Measurements from ENCODE around the gene ARL5B. TPM values are rescaled to one million over a fixed set of nuclear protein-coding genes. Genes with fewer than 3 reads are reported as not detected.

Gene ARL5B
- total and polyA plus RNA-seq, 5 experiments from 2014 or later, result 0.72 to 12.9 (median 1.9) TPM

DNA sequence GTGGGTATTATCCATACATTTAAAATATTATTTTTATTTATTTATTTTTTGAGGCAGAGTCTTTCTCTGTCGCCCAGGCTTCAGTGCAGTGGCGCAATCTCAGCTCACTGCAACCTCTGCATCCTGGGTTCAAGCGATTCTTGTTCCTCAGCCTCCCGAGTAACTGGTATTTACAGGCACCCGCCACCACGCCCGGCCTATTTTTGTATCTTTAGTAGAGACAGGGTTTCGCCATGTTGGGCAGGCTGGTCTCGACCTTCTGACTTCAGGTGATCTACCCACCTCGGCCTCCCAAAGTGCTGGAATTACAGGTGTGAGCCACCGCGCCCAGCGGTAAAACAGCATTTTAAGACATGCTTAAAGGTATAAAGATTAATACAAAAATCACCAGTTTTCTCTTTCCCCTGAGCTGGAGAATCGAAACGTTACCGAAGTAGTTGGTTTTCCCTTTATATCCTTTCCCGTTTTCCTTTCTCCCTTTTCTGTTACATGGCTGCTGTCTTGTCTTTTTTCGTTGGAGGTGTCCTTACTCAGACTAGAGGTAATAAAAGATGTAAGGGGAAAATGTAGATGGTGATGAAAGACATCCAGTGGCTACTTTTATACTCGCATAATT, 1.7 kb downstream of the ARL5B start:
- DNase-seq, result no peak
- H3K9me3 Mint-ChIP-seq, result no peaks in the 10 kb centered on the region

DNA sequence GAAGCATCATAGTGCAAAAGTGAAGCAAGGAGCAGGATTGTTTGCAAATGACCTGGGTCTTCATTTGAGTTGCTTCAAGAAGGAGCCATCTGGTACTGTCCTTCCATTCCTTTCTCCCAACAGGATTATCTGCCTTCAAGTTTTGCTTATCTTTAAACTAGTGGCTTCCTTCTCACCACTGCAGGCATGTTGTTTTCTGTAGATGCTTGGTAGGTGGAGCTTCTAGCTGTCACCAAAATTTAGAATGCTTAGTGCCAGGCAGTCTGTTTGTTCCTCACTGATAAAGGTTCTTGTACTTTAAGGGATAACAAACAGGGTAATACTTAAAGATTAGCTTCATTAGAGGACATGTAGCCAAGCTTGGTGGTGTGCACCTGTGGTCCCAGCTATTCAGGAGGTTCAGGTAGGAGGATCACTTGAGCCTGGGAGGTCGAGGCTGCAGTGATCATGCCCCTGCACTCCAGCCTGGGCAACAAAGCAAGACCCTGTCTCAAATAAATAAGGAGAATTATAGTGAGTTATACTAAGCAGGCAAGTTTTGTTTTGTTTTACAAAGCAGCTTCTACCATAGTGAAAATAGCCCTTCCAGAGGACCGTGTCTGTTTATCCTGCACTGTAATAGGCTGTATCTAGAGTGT, 5.7 kb downstream of the ARL5B start:
- DNase-seq (no peak), ATAC-seq (no peak)
- H3K27me3 Mint-ChIP-seq, result no peaks in the 10 kb centered on the region
- H3K4me1 Mint-ChIP-seq, result peaks cover 31 to 65% (median 56%) of the 10 kb centered on the region in 4 donors
- POLR2A ChIA-PET, result no interaction called here
- H3K27ac Mint-ChIP-seq, result no peak overlapping the region
- peak overlapping the region in 1 of 10 donors; percentile 7 for H3K4me3 Mint-ChIP-seq
- H3K36me3 Mint-ChIP-seq, result peaks cover 0 to 43% (median 8%) of the 10 kb centered on the region in 3 donors
- H3K9me3 Mint-ChIP-seq, result no peaks in the 10 kb centered on the region

More for the DNA sequence above, 1.7 kb downstream of the ARL5B start:
- Mint-ChIP-seq H3K4me3 (peak overlapping the region; percentile 40 to 100 (median 76)), H3K27me3 (no peaks in the 10 kb centered on the region), H3K36me3 (peaks cover 0 to 16% (median 1%) of the 10 kb centered on the region in 3 donors), H3K4me1 (peaks cover 28 to 77% (median 60%) of the 10 kb centered on the region in 4 donors), H3K27ac (peak overlapping the region in 7 of 10 donors; percentile 8 to 97 (median 48))
- no peak for ATAC-seq
- POLR2A ChIA-PET, result no interaction called here

DNA sequence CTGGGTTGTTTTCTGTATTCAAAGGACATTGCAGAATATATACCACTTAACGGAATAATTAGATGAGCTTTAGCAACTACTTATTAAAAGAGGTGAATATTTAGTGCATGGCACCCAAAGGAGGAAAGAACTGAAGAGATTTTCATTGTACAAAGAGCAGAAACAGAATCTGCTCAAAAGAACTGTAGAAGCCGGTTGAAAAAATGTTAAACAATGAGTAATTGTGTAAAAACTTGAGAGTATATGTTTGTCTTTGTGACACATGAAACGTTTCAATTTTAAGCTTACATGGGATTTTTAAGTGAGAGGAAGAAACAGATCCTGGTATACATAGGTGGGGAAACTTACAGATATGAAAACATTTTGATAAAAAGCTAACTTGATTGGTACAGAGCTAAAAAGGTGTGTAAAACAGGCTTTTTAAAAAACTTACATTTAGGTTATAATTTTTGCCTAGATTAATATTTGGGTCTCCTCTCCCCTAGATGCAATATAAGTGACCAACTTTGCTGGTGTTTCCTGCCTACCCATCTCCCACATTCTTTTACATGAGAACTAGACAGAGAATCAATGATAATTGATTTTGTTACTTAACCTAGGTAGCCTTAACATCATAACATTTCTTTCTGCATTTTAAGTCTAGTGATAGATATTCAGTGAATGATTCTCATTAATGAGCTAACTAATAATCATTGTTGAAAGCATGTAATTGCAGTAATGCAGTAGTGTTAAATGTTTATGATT, 6.8 kb downstream of the ARL5B start:
- no peaks in the 10 kb centered on the region for H3K9me3 Mint-ChIP-seq

DNA sequence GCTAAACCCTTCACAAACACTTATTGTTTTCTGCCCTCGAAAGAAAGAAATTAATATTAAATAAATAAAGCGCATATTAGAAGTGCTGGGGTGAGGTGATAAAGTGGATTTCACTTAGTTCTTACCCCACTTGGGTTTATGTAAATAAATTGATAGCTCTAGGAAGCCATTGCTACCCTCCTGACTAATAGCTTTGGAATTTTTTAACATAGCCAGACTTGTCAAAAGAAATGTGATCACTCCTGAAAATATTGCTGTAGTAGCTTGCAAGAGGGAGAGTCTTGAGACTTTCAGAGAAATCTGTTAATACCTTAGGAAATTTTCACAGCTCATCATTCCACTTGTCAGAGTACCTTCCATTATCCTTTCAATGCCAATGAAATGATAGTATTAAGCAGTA, 7.6 kb downstream of the ARL5B start:
- Mint-ChIP-seq H3K27ac (peak overlapping the region in 1 of 10 donors; percentile 18), H3K4me1 (peaks cover 23 to 52% (median 40%) of the 10 kb centered on the region in 4 donors), H3K9me3 (no peaks in the 10 kb centered on the region), H3K4me3 (no peak overlapping the region), H3K27me3 (no peaks in the 10 kb centered on the region), H3K36me3 (peaks cover 0 to 59% (median 14%) of the 10 kb centered on the region in 3 donors)
- POLR2A ChIA-PET, result interaction anchor here (0.5 kb wide), 1 partner anchor 1207 kb away, joined by 3 read pairs; no protein-coding TSS in a partner anchor
- DNase-seq (no peak), ATAC-seq (no peak)

More for the DNA sequence above, 6.8 kb downstream of the ARL5B start:
- DNase-seq, result no peak
- Mint-ChIP-seq H3K27me3 (no peaks in the 10 kb centered on the region), H3K4me3 (peak overlapping the region in 2 of 10 donors; percentile 5 to 34), H3K36me3 (peaks cover 0 to 51% (median 12%) of the 10 kb centered on the region in 3 donors), H3K27ac (peak overlapping the region in 2 of 10 donors; percentile 32 to 49), H3K4me1 (peaks cover 30 to 60% (median 48%) of the 10 kb centered on the region in 4 donors)
- POLR2A ChIA-PET, result no interaction called here
- ATAC-seq, result no peak

DNA sequence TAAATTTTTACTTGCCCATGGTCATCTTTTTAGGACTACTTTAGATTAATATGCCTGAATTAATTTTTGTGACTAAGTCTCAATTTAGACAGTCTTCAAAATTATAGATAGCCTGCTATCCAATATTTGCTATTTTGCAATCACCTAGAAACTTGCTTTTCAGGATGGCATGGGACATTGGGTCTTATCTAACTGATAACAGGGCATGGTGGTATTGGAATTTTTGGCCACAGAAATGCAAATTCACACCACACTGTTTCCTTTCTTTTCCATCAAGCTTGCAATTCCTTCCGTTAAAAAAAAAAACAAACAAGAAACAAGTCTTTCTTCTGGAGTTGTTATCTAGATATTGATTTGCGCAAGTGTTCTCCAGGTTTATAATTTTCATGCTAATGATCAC, 8.8 kb downstream of the ARL5B start:
- no peaks in the 10 kb centered on the region for H3K27me3 Mint-ChIP-seq
- no peak overlapping the region for H3K27ac Mint-ChIP-seq
- H3K4me1 Mint-ChIP-seq, result peaks cover 22 to 40% (median 31%) of the 10 kb centered on the region in 4 donors
- H3K9me3 Mint-ChIP-seq, result no peaks in the 10 kb centered on the region
- H3K36me3 Mint-ChIP-seq, result peaks cover 0 to 69% (median 16%) of the 10 kb centered on the region in 3 donors
- DNase-seq (no peak), ATAC-seq (no peak)
- H3K4me3 Mint-ChIP-seq, result no peak overlapping the region
- POLR2A ChIA-PET, result no interaction called here

DNA sequence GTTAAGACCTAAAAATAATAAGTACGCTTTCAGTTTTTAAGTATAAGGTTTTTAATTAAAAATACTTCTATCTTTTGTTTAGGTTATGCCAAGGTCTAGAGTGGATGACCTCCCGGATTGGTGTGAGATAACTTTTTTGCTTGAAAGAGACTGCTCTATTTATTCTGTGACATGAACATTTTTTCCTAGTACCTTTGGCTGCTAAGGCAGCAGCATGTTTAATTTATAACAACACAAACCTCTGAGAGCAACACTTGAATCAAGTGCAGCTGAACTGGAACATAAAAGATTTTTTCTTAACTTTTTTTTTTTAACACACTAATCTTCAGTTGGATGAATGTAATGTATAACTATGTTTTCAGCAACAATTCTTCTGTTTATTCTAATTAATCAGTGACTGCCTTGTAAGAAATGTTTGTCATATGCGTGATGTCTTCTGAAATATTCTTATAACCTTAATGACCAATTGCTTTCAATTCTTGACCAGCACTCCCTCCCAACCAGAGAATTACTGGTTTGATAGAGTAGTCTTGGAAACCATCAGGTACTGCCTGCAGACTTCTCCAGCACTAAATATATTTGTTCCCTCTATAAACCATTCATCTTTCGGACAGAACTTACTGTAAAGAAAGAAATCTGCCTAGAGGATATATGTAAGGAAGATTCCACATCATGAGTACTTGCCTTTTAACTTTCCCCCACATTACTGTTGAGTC, 16.0 kb downstream of the ARL5B start:
- Mint-ChIP-seq H3K27ac (peak overlapping the region in 1 of 10 donors; percentile 17), H3K9me3 (no peaks in the 10 kb centered on the region), H3K36me3 (peaks cover 0 to 63% (median 20%) of the 10 kb centered on the region in 3 donors), H3K4me3 (no peak overlapping the region), H3K4me1 (peaks cover 0 to 4% (median under 1%) of the 10 kb centered on the region in 4 donors), H3K27me3 (no peaks in the 10 kb centered on the region)
- POLR2A ChIA-PET, result no interaction called here
- no peak for DNase-seq
- ATAC-seq, result no peak

DNA sequence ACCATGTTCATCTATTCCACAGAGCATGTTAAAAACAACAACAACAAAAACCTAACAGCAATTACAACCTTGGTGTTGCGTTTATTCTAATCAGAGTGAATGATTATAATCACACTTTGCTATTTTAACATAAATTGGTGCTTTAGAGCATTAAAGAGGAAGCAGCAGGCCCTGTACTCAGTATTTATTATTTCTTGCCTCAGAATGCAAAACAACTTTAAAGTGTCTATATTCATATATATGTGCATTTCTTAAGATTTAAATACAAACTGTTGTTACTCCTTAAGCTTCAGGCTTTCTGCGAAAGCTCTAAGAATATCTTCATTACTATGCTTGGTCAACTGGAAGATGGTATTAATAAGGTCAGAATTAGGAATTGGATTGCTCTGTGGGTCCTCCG, 21.5 kb downstream of the ARL5B start:
- no peaks in the 10 kb centered on the region for H3K27me3 Mint-ChIP-seq
- POLR2A ChIA-PET, result no interaction called here
- no peak overlapping the region for H3K4me3 Mint-ChIP-seq
- H3K27ac Mint-ChIP-seq, result peak overlapping the region in 3 of 10 donors; percentile 5 to 51 (median 6)
- peaks cover 0 to 13% (median 4%) of the 10 kb centered on the region in 3 donors for H3K36me3 Mint-ChIP-seq
- no peak for DNase-seq
- peaks cover 2 to 35% (median 12%) of the 10 kb centered on the region in 4 donors for H3K4me1 Mint-ChIP-seq
- H3K9me3 Mint-ChIP-seq, result no peaks in the 10 kb centered on the region
- no peak for ATAC-seq

DNA sequence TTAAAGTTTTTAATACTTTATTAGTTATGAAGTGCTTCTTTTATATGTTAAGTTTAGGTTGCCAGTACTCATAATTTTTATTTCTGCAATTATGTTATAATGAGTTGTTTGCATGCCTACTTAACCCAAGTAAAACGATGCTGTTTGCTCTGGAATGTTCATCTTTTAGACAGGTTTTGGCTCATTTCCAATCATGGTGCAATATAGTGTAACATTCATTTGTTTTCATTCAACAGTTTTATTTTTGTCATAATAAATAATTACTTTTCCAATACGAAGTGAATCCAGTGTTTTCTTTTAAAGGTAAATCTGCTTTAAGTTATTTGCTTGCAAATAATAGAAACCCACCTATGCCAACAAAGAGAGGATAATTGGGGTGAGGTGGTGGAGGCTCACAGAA, 22.1 kb downstream of the ARL5B start:
- no peak for ATAC-seq
- POLR2A ChIA-PET, result no interaction called here
- Mint-ChIP-seq H3K4me1 (peaks cover 2 to 35% (median 12%) of the 10 kb centered on the region in 4 donors), H3K36me3 (peaks cover 0 to 10% (median 3%) of the 10 kb centered on the region in 3 donors), H3K4me3 (no peak overlapping the region), H3K9me3 (no peaks in the 10 kb centered on the region), H3K27me3 (no peaks in the 10 kb centered on the region), H3K27ac (peak overlapping the region in 4 of 10 donors; percentile 8 to 72 (median 60))
- DNase-seq, result no peak

DNA sequence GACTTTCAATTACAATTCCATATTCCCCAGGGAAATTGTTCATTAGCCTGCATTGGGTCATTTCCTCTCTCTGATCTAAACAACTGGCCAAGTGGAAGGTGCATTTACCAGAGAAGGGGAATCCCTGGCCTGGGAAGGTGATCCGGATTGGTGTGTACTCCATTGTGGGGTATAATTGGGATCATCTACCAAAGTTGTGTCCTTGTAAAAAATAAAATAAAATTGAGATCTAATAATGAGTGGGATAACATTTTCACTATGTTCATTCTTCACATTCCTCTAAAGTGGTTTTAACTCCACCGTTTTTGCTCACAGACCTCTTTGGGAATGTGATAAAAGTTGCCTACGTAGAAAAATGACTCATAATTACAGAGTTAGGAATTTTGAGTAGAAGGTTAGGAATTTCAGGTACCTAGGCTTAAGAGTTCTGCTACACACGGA, 22.8 kb downstream of the ARL5B start:
- peaks cover 2 to 35% (median 12%) of the 10 kb centered on the region in 4 donors for H3K4me1 Mint-ChIP-seq
- POLR2A ChIA-PET, result no interaction called here
- H3K27me3 Mint-ChIP-seq, result no peaks in the 10 kb centered on the region
- ATAC-seq (no peak), DNase-seq (no peak)
- H3K4me3 Mint-ChIP-seq, result no peak overlapping the region
- H3K36me3 Mint-ChIP-seq, result peaks cover 0 to 6% (median 3%) of the 10 kb centered on the region in 3 donors
- peak overlapping the region in 3 of 10 donors; percentile 27 to 70 (median 46) for H3K27ac Mint-ChIP-seq
- H3K9me3 Mint-ChIP-seq, result no peaks in the 10 kb centered on the region

DNA sequence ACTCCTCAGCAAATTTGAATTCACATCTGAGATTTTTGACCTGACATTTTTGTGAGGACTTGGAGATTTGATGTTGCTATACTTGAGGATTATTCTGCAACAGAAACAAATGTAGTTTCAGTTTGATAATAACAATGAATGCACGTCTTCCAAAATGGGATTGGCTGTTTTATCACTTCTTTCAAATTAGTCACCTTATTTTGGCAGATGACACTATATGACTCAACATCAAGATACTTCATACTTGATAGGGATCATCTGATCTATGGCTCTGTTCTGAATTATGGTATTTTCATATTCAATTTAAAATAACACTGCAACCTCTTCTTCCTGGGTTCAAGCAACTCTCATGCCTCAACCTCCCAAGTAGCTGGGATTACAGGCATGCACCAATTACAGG, 24.2 kb downstream of the ARL5B start:
- Mint-ChIP-seq H3K27me3 (peaks cover 0 to 5% (median 0%) of the 10 kb centered on the region in 5 donors), H3K4me3 (no peak overlapping the region), H3K4me1 (peaks cover 2 to 35% (median 12%) of the 10 kb centered on the region in 4 donors), H3K9me3 (no peaks in the 10 kb centered on the region), H3K27ac (peak overlapping the region in 2 of 10 donors; percentile 68 to 72), H3K36me3 (peaks cover 0 to 3% (median 3%) of the 10 kb centered on the region in 3 donors)
- DNase-seq (no peak), ATAC-seq (no peak)
- POLR2A ChIA-PET, result no interaction called here

DNA sequence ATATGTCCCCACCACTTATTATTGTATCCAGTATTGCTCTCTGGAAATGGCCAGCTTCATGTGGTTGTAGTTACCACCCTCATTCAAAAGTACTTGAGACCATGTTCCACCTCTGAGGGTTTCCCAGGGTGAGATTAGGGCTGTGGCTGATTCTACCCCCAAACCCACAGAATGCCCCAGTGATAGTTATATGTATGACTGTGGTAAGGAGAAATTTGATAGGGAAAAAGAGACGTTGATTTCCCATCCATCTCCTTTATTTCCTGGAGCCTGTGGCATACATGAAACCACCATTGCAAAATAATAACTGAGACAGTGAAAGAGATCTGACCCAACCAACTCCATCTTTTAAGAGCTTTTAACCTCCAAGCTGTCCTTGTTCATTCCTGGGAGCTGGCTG, 25.2 kb downstream of the ARL5B start:
- peaks cover 2 to 35% (median 12%) of the 10 kb centered on the region in 4 donors for H3K4me1 Mint-ChIP-seq
- ATAC-seq (no peak), DNase-seq (no peak)
- no peaks in the 10 kb centered on the region for H3K9me3 Mint-ChIP-seq
- peaks cover 0 to 3% (median 3%) of the 10 kb centered on the region in 3 donors for H3K36me3 Mint-ChIP-seq
- no peak overlapping the region for H3K4me3 Mint-ChIP-seq
- no peak overlapping the region for H3K27ac Mint-ChIP-seq
- POLR2A ChIA-PET, result no interaction called here
- peaks cover 0 to 9% (median 2%) of the 10 kb centered on the region in 5 donors for H3K27me3 Mint-ChIP-seq

DNA sequence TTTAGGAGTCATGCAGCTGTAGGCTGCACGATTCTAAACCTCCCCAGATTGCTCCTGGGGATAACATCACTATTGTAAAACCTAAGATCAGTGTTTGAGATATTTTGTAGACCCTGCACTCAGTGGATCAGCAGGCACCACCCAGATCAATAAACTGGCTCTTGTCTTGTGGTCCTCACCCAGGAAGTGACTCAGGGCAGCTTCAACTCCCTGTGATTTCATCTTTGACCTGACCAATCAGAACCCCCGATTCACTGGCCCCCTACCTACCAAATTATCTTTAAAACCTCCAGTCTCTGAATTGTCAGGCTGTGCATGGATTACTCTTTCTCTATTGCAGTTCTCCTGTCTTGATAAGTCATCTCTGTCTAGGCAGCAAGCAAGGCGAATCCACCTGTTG, 25.7 kb downstream of the ARL5B start:
- no peak for DNase-seq
- POLR2A ChIA-PET, result no interaction called here
- peaks cover 0 to 3% (median 3%) of the 10 kb centered on the region in 3 donors for H3K36me3 Mint-ChIP-seq
- peak overlapping the region in 1 of 10 donors; percentile 16 for H3K27ac Mint-ChIP-seq
- no peak overlapping the region for H3K4me3 Mint-ChIP-seq
- no peak for ATAC-seq
- H3K4me1 Mint-ChIP-seq, result peaks cover 2 to 35% (median 12%) of the 10 kb centered on the region in 4 donors
- no peaks in the 10 kb centered on the region for H3K9me3 Mint-ChIP-seq
- peaks cover 0 to 9% (median 2%) of the 10 kb centered on the region in 5 donors for H3K27me3 Mint-ChIP-seq

Measured in naive thymus-derived CD8-positive, alpha-beta T cell (primary cell).